Right forelimb (tissue), 1 donor: Measurements from ENCODE around the gene TIMP2.
"Not testable (repeated sequence)": the region's sequence is repeated elsewhere in the genome, so short reads cannot be mapped to it uniquely, and the experiment has no call there.

Experiments
- DNase-seq: peaks from one replicate; pipeline ENCODE4 v3.0.0-alpha.2; 2018

The TIMP2 gene

GRCh38 chr17:78903101-78903779, 21.9 kb downstream of the TIMP2 start, which contains the start of gene CEP295NL:
CEP295NL (minus strand) TSS chr17:78903201; CDS start chr17:78901828, 1,373 bp downstream.
- DNase-seq: no peak

DNA sequence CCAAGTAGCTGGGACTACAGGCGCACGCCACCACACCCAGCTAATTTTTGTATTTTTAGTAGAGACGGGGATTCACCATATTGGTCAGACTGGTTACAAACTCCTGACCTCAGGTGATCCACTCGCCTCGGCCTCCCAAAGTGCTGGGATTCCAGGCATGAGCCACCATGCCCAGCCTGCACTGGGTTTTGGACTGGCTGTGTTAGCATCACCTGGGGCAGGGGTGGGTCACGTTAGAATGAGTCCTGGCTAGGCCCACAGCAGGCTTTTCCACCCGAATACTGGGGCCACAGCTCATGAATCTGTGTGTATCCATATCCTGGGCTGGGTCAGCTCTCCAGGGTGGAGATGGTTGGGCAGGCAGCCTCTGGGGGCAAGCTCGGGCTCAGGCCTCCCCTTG, 23.0 kb downstream of the TIMP2 start:
- DNase-seq: not testable (repeated sequence)

GRCh38 chr17:78901806-78902205, 23.4 kb downstream of the TIMP2 start:
- DNase-seq: no peak

DNA sequence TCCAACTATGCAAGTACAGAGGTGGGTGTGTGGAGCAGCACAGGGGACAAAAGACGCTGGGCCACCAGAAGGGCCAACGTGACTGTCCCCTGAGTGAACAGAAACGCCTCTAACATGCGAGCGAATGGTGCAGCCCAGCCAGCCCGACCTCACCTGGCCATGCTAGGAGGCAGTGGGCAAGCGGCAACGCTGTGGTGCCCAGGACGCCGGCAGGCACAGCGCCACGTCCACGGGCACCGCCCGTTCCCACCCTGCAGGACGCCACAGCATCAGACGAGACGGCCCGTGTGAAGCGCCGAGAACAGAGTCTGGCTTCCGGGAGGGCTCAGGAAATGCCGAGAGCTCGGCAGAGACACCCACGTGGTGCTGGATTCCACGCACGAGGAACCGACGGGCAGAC, 24.4 kb downstream of the TIMP2 start:
- DNase-seq: no peak

- DNase-seq: no peak
Measured at GRCh38 chr17:78899361-78900260, 25.6 kb downstream of the TIMP2 start.

- no peak for DNase-seq
Measured at GRCh38 chr17:78898947-78899346, 26.2 kb downstream of the TIMP2 start.

- no peak for DNase-seq
Measured at GRCh38 chr17:78898075-78898836, 26.9 kb downstream of the TIMP2 start.

DNA sequence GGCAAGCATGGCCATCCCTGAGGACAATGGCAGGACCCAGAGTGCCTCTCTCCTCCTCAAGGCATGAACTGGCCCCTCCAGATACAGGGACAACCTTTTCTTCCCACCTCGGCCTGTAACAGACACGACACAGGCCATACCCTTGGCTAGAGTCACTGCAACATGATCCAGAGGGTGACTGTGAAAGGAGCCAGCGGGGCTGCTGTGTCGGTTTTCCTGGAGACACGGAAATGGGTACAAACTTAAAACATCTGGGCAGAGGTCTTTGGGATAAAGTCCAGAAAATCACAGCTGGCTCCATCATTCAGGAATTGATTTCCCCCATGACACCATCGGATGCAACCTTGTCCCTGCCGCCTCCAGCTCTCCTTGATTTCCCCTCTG, 27.5 kb downstream of the TIMP2 start:
- DNase-seq: no peak

GRCh38 chr17:78896834-78897663, 28.1 kb downstream of the TIMP2 start:
- DNase-seq: no peak

- DNase-seq: no peak
Measured at GRCh38 chr17:78896091-78896833, 28.9 kb downstream of the TIMP2 start.

- no peak for DNase-seq
Measured at GRCh38 chr17:78895322-78895721, 29.9 kb downstream of the TIMP2 start.

DNA sequence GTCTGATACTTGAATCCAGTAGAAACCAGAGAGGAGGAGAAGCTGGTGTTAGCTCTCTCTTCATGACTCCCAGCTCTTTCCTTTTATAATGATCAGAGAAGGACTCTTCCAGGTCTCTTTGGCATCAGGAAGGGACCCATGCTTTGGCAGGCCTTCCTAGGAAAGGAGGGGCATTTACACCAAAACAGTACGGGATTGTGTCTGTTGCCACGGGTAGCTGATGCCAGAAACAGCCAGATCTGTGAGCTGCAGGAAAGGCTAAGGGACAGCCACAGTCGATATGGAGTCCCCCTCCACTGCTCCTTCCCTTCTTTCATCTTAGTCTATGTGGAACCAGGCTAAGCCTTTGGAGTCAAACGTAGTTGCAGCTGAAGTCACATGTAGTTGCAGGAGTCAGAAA, 31.5 kb downstream of the TIMP2 start:
- DNase-seq: no peak

- DNase-seq: no peak
Measured at GRCh38 chr17:78892936-78893379, 32.2 kb downstream of the TIMP2 start.

- no peak for DNase-seq
Measured at GRCh38 chr17:78892520-78892919, 32.7 kb downstream of the TIMP2 start.

DNA sequence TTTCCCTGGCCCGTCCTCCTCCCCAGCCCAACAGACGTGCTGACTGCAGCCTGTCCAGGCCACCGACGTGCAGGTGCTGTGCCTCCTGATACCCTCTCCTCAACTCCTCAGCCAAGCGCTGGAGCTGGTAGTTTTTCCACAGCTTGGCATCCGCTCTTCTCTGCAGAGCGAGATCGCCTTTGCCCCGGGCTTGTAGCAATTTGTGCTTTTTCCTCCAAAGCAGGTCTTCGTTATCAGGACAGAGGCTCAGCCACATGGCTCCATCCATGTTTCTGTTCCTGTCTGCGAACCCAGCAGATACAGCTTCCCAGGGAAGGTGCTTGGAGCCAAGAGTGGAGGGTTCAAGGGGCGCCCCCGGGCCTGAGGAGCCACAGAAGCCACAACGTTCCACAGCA, 33.1 kb downstream of the TIMP2 start:
- no peak for DNase-seq

GRCh38 chr17:78891406-78892061, 33.7 kb downstream of the TIMP2 start:
- DNase-seq: no peak

- no peak for DNase-seq
Measured at GRCh38 chr17:78890498-78890897, 34.7 kb downstream of the TIMP2 start.

- not testable (repeated sequence) for DNase-seq
Measured at GRCh38 chr17:78890096-78890495, 35.1 kb downstream of the TIMP2 start.

DNA sequence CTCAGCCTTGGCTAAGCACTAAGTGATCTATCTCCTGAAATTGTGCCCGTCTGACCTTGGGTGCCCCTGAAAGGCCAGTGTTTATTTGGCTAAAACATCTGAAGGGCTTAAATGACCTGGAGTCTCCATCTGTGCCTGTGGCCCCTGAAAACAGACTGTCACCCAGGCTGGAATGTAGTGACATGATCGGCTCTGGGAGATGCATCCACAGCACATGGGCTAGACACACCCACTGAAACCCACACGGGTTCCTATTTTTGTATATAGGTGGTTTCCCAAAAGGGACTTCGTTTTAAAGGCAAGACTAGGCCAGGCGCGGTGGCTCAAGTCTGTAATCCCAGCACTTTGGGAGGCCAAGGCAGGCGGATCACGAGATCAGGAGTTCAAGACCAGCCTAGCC, 35.7 kb downstream of the TIMP2 start:
- no peak for DNase-seq

DNA sequence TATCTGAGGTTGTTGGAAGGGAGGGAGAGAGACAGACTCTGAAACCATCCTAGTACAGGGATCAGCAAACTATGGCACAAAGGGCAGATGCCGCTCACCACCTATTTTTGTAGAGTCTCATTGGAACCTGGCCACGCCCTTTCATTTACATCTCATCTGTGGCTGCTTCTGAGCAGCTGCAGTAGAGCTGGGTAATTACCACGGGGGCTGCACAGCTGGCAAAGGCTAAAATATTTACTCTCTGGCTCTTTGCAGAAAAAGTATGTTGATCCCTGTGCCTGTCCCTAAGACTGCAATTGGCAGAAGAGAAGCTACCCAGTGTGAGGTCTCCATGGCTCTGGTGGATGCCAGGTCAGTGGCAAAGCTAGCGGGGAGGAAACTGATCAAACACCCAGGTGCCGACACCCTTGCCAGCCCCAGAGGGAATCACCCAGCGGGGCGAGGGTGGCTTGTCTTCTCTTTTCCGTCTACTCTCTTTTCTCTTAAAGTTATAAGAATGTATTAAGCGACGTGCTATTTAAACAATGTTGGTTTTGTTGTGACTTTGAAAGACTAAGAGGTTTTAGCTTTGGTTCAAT, 36.2 kb downstream of the TIMP2 start:
- no peak for DNase-seq

DNA sequence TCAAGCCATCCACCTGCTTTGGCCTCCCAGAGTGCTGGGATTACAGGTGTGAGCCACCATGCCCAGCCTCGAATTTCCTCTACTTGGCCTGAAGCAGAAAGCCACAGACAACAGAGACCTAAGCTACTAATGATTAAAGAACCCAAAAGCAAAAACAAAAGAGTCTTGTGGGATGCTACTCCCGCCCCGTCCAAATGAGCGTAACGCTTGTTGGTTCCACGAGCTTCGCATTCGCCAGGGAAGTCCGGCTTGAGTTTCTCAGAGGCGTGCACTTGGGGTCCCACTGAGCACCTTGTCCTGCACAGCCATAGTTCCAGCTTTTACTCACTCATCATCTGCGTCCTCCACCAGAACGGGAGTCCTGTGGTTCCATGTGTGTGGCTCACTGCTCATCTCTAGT, 38.2 kb downstream of the TIMP2 start:
- DNase-seq: no peak
